Measurements from ENCODE around the gene DRD2.

- TF ChIP-seq CTCF (IDR thresholded peaks at IDR 0.05 in 4 of 5, conservative IDR thresholded peaks at IDR 0.05 in 1 of 5) (no peak), POLR2A (IDR thresholded peaks at IDR 0.05) (no peak)
Observed at GRCh38 chr11:113444502-113445123, 30.6 kb downstream of the DRD2 start.

Data from gastrocnemius medialis (tissue), 4 donors.